ENCODE data around the gene BBS1. TPM values are rescaled to one million over a fixed set of nuclear protein-coding genes. Genes with fewer than 3 reads are reported as not detected.

The BBS1 gene
- total RNA-seq, 2 experiments from 2014 or later = 13.3 to 17.4 TPM

- no peaks in the 10 kb centered on the region for H3K36me3 Mint-ChIP-seq (ENCODE audit: low read depth)
- DNase-seq = no peak
- POLR2A ChIA-PET = interaction anchor here (0.6 kb wide), 1 partner anchor 623 kb away, joined by 6 read pairs; no protein-coding TSS in a partner anchor
- CTCF ChIA-PET = interaction anchor here (1.1 to 2.1 kb wide), 6 partner anchors 9 to 190 kb away, joined by 3 to 9 read pairs (median 4); partner anchors contain the start of genes DPP3 and MRPL11
- H3K4me1 Mint-ChIP-seq = peaks cover 28% of the 10 kb centered on the region
- H3K4me3 Mint-ChIP-seq = no peak overlapping the region
- H3K27me3 Mint-ChIP-seq = peaks cover 2% of the 10 kb centered on the region
- no peaks in the 10 kb centered on the region for H3K9me3 Mint-ChIP-seq
- H3K27ac Mint-ChIP-seq = no peak overlapping the region
Observed at GRCh38 chr11:66470015-66470414, 40.4 kb upstream of the BBS1 start.

- Mint-ChIP-seq H3K4me3 (no peak overlapping the region), H3K27ac (peak overlapping the region; percentile 60), H3K9me3 (no peaks in the 10 kb centered on the region), H3K36me3 (ENCODE audit: low read depth) (no peaks in the 10 kb centered on the region), H3K27me3 (peaks cover 2% of the 10 kb centered on the region), H3K4me1 (peaks cover 19% of the 10 kb centered on the region)
- POLR2A ChIA-PET = no interaction called here
- CTCF ChIA-PET = interaction anchor here (0.6 to 2.1 kb wide), 5 partner anchors 8 to 188 kb away, joined by 3 to 8 read pairs (median 4); partner anchors contain the start of gene DPP3
- DNase-seq = no peak
Observed at GRCh38 chr11:66471142-66471541, 39.3 kb upstream of the BBS1 start.

GRCh38 chr11:66472054-66472453 is 38.4 kb upstream of the BBS1 start:
- ChIA-PET CTCF (interaction anchor here (0.6 kb wide), 1 partner anchor 44 kb away, joined by 4 read pairs; no protein-coding TSS in a partner anchor), POLR2A (no interaction called here)
- peaks cover 2% of the 10 kb centered on the region for H3K27me3 Mint-ChIP-seq
- H3K9me3 Mint-ChIP-seq = no peaks in the 10 kb centered on the region
- H3K36me3 Mint-ChIP-seq (ENCODE audit: low read depth) = no peaks in the 10 kb centered on the region
- no peak overlapping the region for H3K4me3 Mint-ChIP-seq
- H3K27ac Mint-ChIP-seq = no peak overlapping the region
- peaks cover 14% of the 10 kb centered on the region for H3K4me1 Mint-ChIP-seq
- DNase-seq = no peak

- ChIA-PET POLR2A (no interaction called here), CTCF (interaction anchor here (0.5 to 0.9 kb wide), 2 partner anchors 52 to 193 kb away, joined by 3 read pairs; no protein-coding TSS in a partner anchor)
- DNase-seq = no peak
- H3K4me1 Mint-ChIP-seq = peaks cover 5% of the 10 kb centered on the region
- no peak overlapping the region for H3K27ac Mint-ChIP-seq
- no peaks in the 10 kb centered on the region for H3K9me3 Mint-ChIP-seq
- H3K27me3 Mint-ChIP-seq = no peaks in the 10 kb centered on the region
- no peak overlapping the region for H3K4me3 Mint-ChIP-seq
- H3K36me3 Mint-ChIP-seq (ENCODE audit: low read depth) = no peaks in the 10 kb centered on the region
Observed at GRCh38 chr11:66473167-66473566, 37.3 kb upstream of the BBS1 start.

GRCh38 chr11:66473608-66474515 is 36.6 kb upstream of the BBS1 start:
- Mint-ChIP-seq H3K27me3 (no peaks in the 10 kb centered on the region), H3K4me3 (no peak overlapping the region), H3K4me1 (peaks cover 3% of the 10 kb centered on the region), H3K27ac (no peak overlapping the region), H3K36me3 (ENCODE audit: low read depth) (no peaks in the 10 kb centered on the region), H3K9me3 (no peaks in the 10 kb centered on the region)
- CTCF ChIA-PET = interaction anchor here (0.9 kb wide), 1 partner anchor 52 kb away, joined by 3 read pairs; no protein-coding TSS in a partner anchor
- POLR2A ChIA-PET = no interaction called here
- DNase-seq = no peak

GRCh38 chr11:66475349-66476172 is 34.9 kb upstream of the BBS1 start:
- DNase-seq = no peak
- no peaks in the 10 kb centered on the region for H3K27me3 Mint-ChIP-seq
- H3K27ac Mint-ChIP-seq = no peak overlapping the region
- POLR2A ChIA-PET = interaction anchor here (0.5 kb wide), 1 partner anchor 79 kb away, joined by 6 read pairs; no protein-coding TSS in a partner anchor
- no peaks in the 10 kb centered on the region for H3K36me3 Mint-ChIP-seq (ENCODE audit: low read depth)
- CTCF ChIA-PET = interaction anchor here (0.6 to 1.0 kb wide), 2 partner anchors 37 to 59 kb away, joined by 3 read pairs; partner anchors contain the start of gene MRPL11
- H3K4me3 Mint-ChIP-seq = no peak overlapping the region
- H3K4me1 Mint-ChIP-seq = peaks cover 10% of the 10 kb centered on the region
- H3K9me3 Mint-ChIP-seq = no peaks in the 10 kb centered on the region

- POLR2A ChIA-PET = interaction anchor here (0.5 kb wide), 1 partner anchor 80 kb away, joined by 6 read pairs; no protein-coding TSS in a partner anchor
- Mint-ChIP-seq H3K4me1 (peaks cover 14% of the 10 kb centered on the region), H3K9me3 (no peaks in the 10 kb centered on the region), H3K36me3 (ENCODE audit: low read depth) (no peaks in the 10 kb centered on the region), H3K4me3 (no peak overlapping the region), H3K27ac (no peak overlapping the region), H3K27me3 (no peaks in the 10 kb centered on the region)
- DNase-seq = no peak
- CTCF ChIA-PET = interaction anchor here (0.6 to 1.2 kb wide), 2 partner anchors 9 to 59 kb away, joined by 3 read pairs; partner anchors contain the start of gene PELI3
Observed at GRCh38 chr11:66476173-66476840, 34.1 kb upstream of the BBS1 start.

- ChIA-PET POLR2A (no interaction called here), CTCF (interaction anchor here (0.6 to 1.2 kb wide), 2 partner anchors 10 to 113 kb away, joined by 3 read pairs; partner anchors contain the start of gene PELI3)
- Mint-ChIP-seq H3K4me1 (peaks cover 16% of the 10 kb centered on the region), H3K9me3 (no peaks in the 10 kb centered on the region), H3K27ac (no peak overlapping the region), H3K4me3 (no peak overlapping the region), H3K36me3 (ENCODE audit: low read depth) (no peaks in the 10 kb centered on the region), H3K27me3 (no peaks in the 10 kb centered on the region)
- DNase-seq = no peak
Observed at GRCh38 chr11:66476841-66477251, 33.6 kb upstream of the BBS1 start.

- ChIA-PET CTCF (interaction anchor here (0.6 to 2.1 kb wide), 3 partner anchors 10 to 114 kb away, joined by 3 to 8 read pairs (median 3); partner anchors contain the start of gene PELI3), POLR2A (no interaction called here)
- Mint-ChIP-seq H3K27ac (no peak overlapping the region), H3K36me3 (ENCODE audit: low read depth) (peaks cover 1% of the 10 kb centered on the region), H3K9me3 (no peaks in the 10 kb centered on the region), H3K27me3 (no peaks in the 10 kb centered on the region), H3K4me3 (no peak overlapping the region), H3K4me1 (peaks cover 22% of the 10 kb centered on the region)
- DNase-seq = no peak
Observed at GRCh38 chr11:66477263-66478201, 32.9 kb upstream of the BBS1 start.

GRCh38 chr11:66478729-66479393 is 31.6 kb upstream of the BBS1 start:
- peak; percentile 17 for DNase-seq
- H3K27ac Mint-ChIP-seq = peak overlapping the region; percentile 95
- peak overlapping the region; percentile 87 for H3K4me3 Mint-ChIP-seq
- peaks cover 3% of the 10 kb centered on the region for H3K36me3 Mint-ChIP-seq (ENCODE audit: low read depth)
- POLR2A ChIA-PET = no interaction called here
- peaks cover 24% of the 10 kb centered on the region for H3K4me1 Mint-ChIP-seq
- no peaks in the 10 kb centered on the region for H3K27me3 Mint-ChIP-seq
- CTCF ChIA-PET = interaction anchor here (1.1 to 2.2 kb wide), 4 partner anchors 9 to 40 kb away, joined by 3 to 12 read pairs (median 6); partner anchors contain the start of genes MRPL11 and PELI3
- no peaks in the 10 kb centered on the region for H3K9me3 Mint-ChIP-seq
